Hepatocyte (in vitro differentiated cells): Measurements from ENCODE around the gene ACOT4. TPM values are rescaled to one million over a fixed set of nuclear protein-coding genes. Genes with fewer than 3 reads are reported as not detected.

ENCODE experiments used
- DNase-seq: peaks from one replicate; pipeline ENCODE4 v3.0.0-alpha.2; 2016; ENCODE audit warnings: low spot score
- H2AFZ ChIP-seq: fragments of 200-600 bp; sonication (generic); 2 replicates; pipeline ENCODE4 v1.6.0; 2016; ENCODE audit warnings: antibody characterized with exemption, mild to moderate bottlenecking
- H3K27ac ChIP-seq: fragments of 200-600 bp; sonication (generic); 2 replicates; pipeline ENCODE4 v1.5.1; 2016; ENCODE audit warnings: mild to moderate bottlenecking
- H3K27me3 ChIP-seq: fragments of 200-600 bp; sonication (generic); 2 replicates; pipeline ENCODE4 v1.6.1; 2016
- H3K36me3 ChIP-seq: fragments of 200-600 bp; sonication (generic); replicated peaks from 2 replicates; pipeline ENCODE4 v1.5.1; 2016; ENCODE audit warnings: low read depth; ENCODE audit not compliant: insufficient read depth
- H3K4me1 ChIP-seq: fragments of 200-600 bp; sonication (generic); 2 replicates; pipeline ENCODE4 v1.5.1; 2016; ENCODE audit warnings: mild to moderate bottlenecking, moderate library complexity; ENCODE audit not compliant: insufficient read depth
- H3K4me2 ChIP-seq: fragments of 200-600 bp; sonication (generic); 2 replicates; pipeline ENCODE4 v1.6.0; 2016
- H3K4me3 ChIP-seq: fragments of 200-600 bp; sonication (generic); 2 replicates; pipeline ENCODE4 v1.5.1; 2016; ENCODE audit warnings: mild to moderate bottlenecking
- H3K79me2 ChIP-seq: fragments of 200-600 bp; sonication (generic); 2 replicates; pipeline ENCODE4 v1.6.0; 2017; ENCODE audit warnings: mild to moderate bottlenecking
- H3K9me2 ChIP-seq: fragments of 200-600 bp; sonication (generic); replicated peaks from 2 replicates; pipeline ENCODE4 v1.6.0; 2017; ENCODE audit warnings: mild to moderate bottlenecking; ENCODE audit not compliant: insufficient read depth
- H3K9me3 ChIP-seq: fragments of 200-600 bp; sonication (generic); 2 replicates; pipeline ENCODE4 v1.5.1; 2016; ENCODE audit warnings: low read depth, mild to moderate bottlenecking
- H4K20me1 ChIP-seq: fragments of 200-600 bp; sonication (generic); 2 replicates; pipeline ENCODE4 v1.6.0; 2016; ENCODE audit warnings: mild to moderate bottlenecking; ENCODE audit not compliant: insufficient read depth, poor library complexity, severe bottlenecking
- CTCF ChIP-seq: fragments of 200-600 bp; sonication (generic); IDR thresholded peaks from 2 replicates; pipeline ENCODE4 v1.5.1; 2016; ENCODE audit warnings: antibody characterized with exemption, mild to moderate bottlenecking; ENCODE audit not compliant: poor library complexity
- EZH2 ChIP-seq: fragments of 200-600 bp; sonication (generic); IDR thresholded peaks from 2 replicates; pipeline ENCODE4 v1.6.1; 2016; ENCODE audit warnings: antibody characterized with exemption, mild to moderate bottlenecking, borderline replicate concordance
- EZH2phosphoT487 ChIP-seq: fragments of 200-600 bp; sonication (generic); IDR thresholded peaks from one replicate; pipeline ENCODE4 v1.6.1; 2018; ENCODE audit warnings: antibody characterized with exemption, mild to moderate bottlenecking, low read depth, moderate library complexity; ENCODE audit not compliant: unreplicated experiment, severe bottlenecking
- WGBS: methylation state at CpG from one replicate; pipeline ENCODE4 v1.1.6; 2016; ENCODE audit warnings: low lambda C conversion rate; ENCODE audit errors: missing lambda C conversion rate; 5-methylcytosine and 5-hydroxymethylcytosine counted together
- polyA plus RNA-seq: library from polyadenylated mRNA; unstranded; fragments of >200 nt; fragmentation: Nextera tagmentation; extraction: Ambion mirVana; gene quantifications from 2 replicates; pipeline ENCODE4 v1.2.1, GENCODE V29; 2016
- total RNA-seq: library from RNA; depleted of rRNA; stranded (reverse); fragments of >200 nt; gene quantifications from 2 replicates; pipeline ENCODE4 v1.2.3, GENCODE V29; 2014

Gene ACOT4
- total and polyA plus RNA-seq, 2 experiments from 2014 or later: 2.1 to 2.5 TPM

- Histone ChIP-seq H3K27ac (no peak overlapping the region), H2AFZ (no peak overlapping the region), H3K4me2 (no peak overlapping the region), H3K9me3 (no peaks in the 10 kb centered on the region), H3K79me2 (no peaks in the 10 kb centered on the region), H3K36me3 (no peaks in the 10 kb centered on the region), H3K4me1 (no peaks in the 10 kb centered on the region), H3K9me2 (no peaks in the 10 kb centered on the region), H3K4me3 (no peak overlapping the region), H3K27me3 (no peaks in the 10 kb centered on the region), H4K20me1 (no peaks in the 10 kb centered on the region)
- no peak for TF ChIP-seq EZH2
- no peak for TF ChIP-seq CTCF
- no peak for TF ChIP-seq EZH2phosphoT487
- WGBS: 43% methylated on average over 2 of the region's 2 CpGs
- DNase-seq: peak; percentile 37
Observed at GRCh38 chr14:73610687-73611086, 19.0 kb downstream of the ACOT4 start.

GRCh38 chr14:73612339-73613045 is 20.8 kb downstream of the ACOT4 start, which contains the start of gene ACOT6:
TSS of gene ACOT6 (plus strand) at chr14:73612517. CDS start at chr14:73612572, 55 bp downstream.
- Histone ChIP-seq H3K4me3 (peak within 1 kb of the TSS; percentile 69), H3K36me3 (no peaks in the 10 kb centered on the region), H3K27ac (peak within 1 kb of the TSS; percentile 76), H3K9me3 (no peaks in the 10 kb centered on the region), H3K4me1 (no peaks in the 10 kb centered on the region), H3K27me3 (no peaks in the 10 kb centered on the region), H2AFZ (peak within 1 kb of the TSS; percentile 88), H3K4me2 (peak within 1 kb of the TSS; percentile 87), H4K20me1 (no peaks in the 10 kb centered on the region), H3K79me2 (no peaks in the 10 kb centered on the region), H3K9me2 (no peaks in the 10 kb centered on the region)
- WGBS: under 1% methylated on average over 62 of the region's 84 CpGs
- TF ChIP-seq CTCF (no peak), EZH2phosphoT487 (no peak), EZH2 (no peak)
- DNase-seq: peak; percentile 80

- peak overlapping the region; percentile 87 for H3K4me2 ChIP-seq
- no peaks in the 10 kb centered on the region for H4K20me1 ChIP-seq
- H3K4me1 ChIP-seq: no peaks in the 10 kb centered on the region
- peak overlapping the region; percentile 69 for H3K4me3 ChIP-seq
- H3K27me3 ChIP-seq: no peaks in the 10 kb centered on the region
- 9% methylated on average over 13 of the region's 13 CpGs for WGBS
- H3K79me2 ChIP-seq: no peaks in the 10 kb centered on the region
- no peaks in the 10 kb centered on the region for H3K9me2 ChIP-seq
- no peak for DNase-seq
- TF ChIP-seq EZH2 (no peak), CTCF (no peak), EZH2phosphoT487 (no peak)
- no peaks in the 10 kb centered on the region for H3K36me3 ChIP-seq
- peak overlapping the region; percentile 76 for H3K27ac ChIP-seq
- no peaks in the 10 kb centered on the region for H3K9me3 ChIP-seq
- H2AFZ ChIP-seq: peak overlapping the region; percentile 88
Observed at GRCh38 chr14:73613046-73613383, 21.3 kb downstream of the ACOT4 start.
